HG03378 (cell line): ENCODE measurements around the gene ZC3H18.

ENCODE experiments used
- ATAC-seq: cut with Tn5 transposase; IDR thresholded peaks from one replicate; pipeline ENCODE4 v1.9.1; 2021; ENCODE audit warnings: mild to moderate bottlenecking, moderate library complexity; ENCODE audit not compliant: unreplicated experiment

The ZC3H18 gene

GRCh38 chr16:88532434-88533241 lies 37.6 kb upstream of the ZC3H18 start:
- ATAC-seq = no peak

DNA sequence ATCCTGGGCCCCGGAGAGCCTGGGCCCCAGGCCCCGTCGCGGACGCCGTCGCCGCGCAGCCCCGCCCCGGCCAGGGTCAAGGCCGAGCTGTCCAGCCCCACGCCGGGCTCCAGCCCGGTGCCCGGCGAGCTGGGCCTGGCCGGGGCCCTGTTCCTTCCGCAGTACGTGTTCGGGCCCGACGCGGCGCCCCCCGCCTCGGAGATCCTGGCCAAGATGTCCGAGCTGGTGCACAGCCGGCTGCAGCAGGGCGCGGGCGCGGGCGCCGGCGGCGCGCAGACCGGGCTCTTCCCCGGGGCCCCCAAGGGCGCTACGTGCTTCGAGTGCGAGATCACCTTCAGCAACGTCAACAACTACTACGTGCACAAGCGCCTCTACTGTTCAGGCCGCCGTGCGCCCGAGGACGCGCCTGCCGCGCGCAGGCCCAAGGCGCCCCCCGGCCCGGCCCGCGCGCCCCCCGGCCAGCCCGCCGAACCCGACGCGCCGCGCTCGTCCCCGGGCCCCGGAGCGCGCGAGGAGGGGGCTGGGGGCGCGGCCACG lies 36.8 kb upstream of the ZC3H18 start:
- no peak for ATAC-seq

DNA sequence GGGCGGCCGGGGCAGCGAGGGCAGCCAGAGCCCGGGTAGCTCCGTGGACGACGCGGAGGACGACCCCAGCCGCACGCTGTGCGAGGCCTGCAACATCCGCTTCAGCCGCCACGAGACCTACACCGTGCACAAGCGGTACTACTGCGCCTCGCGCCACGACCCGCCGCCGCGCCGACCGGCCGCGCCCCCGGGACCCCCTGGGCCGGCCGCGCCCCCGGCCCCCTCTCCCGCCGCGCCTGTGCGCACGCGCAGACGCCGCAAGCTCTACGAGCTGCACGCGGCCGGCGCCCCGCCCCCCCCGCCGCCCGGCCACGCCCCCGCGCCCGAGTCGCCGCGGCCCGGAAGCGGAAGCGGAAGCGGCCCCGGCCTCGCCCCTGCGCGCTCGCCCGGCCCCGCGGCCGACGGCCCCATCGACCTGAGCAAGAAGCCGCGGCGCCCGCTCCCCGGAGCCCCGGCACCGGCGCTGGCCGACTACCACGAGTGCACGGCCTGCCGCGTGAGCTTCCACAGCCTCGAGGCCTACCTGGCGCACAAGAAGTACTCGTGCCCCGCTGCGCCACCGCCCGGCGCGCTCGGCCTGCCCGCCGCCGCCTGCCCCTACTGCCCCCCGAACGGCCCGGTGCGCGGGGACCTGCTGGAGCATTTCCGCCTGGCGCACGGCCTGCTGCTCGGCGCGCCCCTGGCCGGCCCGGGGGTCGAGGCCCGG lies 36.1 kb upstream of the ZC3H18 start:
- no peak for ATAC-seq

DNA sequence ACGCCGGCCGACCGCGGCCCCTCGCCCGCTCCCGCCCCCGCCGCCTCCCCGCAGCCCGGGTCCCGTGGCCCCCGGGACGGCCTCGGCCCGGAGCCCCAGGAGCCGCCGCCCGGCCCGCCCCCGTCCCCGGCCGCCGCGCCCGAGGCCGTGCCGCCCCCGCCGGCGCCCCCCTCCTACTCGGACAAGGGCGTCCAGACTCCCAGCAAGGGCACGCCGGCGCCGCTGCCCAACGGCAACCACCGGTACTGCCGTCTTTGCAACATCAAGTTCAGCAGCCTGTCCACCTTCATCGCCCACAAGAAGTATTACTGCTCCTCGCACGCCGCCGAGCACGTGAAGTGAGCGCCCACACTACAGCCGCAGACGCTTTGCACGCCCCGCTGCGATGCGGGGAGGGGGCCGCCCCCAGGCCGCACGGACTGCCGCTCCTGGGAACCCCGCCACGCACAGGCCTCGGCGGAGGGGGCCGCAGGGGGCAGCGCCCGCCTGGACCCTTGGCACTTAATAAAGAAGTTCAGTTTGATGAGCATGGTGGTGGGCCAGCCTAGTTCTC lies 35.5 kb upstream of the ZC3H18 start:
- no peak for ATAC-seq

GRCh38 chr16:88535191-88535856 lies 34.9 kb upstream of the ZC3H18 start:
- ATAC-seq = no peak

DNA sequence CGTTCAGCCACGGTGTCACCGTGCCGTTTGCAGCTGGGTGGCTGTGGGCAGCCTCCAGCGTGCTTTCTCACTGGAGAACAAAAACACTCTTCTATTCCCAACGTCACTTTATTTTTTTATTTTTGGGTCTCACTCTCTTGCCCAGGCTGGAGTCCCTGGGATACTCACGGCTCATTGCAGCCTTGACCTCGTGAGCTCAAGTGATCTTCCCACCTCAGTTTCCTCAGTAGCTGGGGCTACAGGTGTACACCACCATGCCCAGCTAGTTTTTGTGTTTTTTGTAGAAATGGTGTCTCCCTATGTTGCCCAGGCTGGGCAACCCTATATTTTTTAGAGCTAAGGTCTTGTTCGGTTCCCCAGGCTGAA lies 34.4 kb upstream of the ZC3H18 start:
- ATAC-seq = no peak

GRCh38 chr16:88536510-88536909 lies 33.7 kb upstream of the ZC3H18 start:
- ATAC-seq = no peak

DNA sequence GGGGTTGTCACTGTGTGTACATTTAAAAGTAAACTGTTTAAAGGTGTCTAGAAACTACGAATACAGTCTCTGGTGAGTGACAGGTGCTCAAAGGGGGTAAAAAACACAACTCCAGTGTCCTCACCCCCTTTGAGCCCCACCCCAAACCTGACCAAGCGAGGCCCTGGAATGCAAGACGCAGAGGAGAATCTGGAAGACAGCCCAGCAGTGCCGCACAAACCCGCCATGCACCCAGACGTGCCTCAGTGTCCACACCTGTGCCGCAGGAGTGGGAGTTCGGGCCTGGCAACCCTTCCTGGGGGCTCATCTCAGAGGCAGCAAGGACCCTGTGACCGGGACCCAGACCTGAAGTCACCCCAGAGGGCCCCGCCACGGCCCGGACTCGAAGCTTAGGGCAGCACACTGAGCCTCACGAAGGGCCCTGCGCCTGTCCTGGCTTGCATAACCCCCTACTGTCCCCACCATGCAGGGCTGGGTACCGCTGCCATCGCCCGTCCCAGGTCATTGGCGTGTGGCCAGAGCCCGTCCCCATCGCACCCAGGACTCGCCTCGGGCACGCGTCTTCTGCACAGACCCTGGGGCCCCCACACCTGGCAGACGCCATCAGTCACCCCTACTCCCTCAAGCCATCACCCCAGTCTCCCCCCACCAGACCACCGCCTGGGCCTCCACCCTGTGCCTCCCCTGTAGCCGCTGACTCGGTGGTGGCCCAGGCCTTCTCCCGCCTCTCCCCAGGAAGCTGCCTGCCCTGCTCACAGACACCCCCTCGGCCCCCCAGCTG lies 33.0 kb upstream of the ZC3H18 start:
- no peak for ATAC-seq

DNA sequence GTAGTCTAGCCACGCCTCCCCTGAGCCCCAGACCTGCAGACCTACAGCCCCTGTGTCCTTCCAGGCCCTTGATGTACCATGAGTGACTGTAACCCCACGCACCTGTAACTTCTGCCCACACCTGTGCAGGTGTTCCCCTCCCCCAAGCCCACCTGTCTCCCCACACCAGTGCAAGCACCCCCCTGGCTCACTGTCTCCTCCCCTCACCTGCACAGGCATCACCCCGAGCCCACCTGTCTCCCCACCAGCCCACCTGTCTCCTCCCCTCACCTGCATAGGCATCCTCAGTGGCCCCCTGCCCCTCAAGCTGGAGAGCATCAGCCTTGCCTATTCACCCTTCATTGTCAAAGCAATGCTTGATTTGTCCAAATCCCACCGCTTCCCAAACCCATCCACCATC lies 32.3 kb upstream of the ZC3H18 start:
- ATAC-seq = no peak

GRCh38 chr16:88538366-88539060 lies 31.7 kb upstream of the ZC3H18 start:
- no peak for ATAC-seq

GRCh38 chr16:88539261-88539651 lies 30.9 kb upstream of the ZC3H18 start:
- ATAC-seq = no peak

DNA sequence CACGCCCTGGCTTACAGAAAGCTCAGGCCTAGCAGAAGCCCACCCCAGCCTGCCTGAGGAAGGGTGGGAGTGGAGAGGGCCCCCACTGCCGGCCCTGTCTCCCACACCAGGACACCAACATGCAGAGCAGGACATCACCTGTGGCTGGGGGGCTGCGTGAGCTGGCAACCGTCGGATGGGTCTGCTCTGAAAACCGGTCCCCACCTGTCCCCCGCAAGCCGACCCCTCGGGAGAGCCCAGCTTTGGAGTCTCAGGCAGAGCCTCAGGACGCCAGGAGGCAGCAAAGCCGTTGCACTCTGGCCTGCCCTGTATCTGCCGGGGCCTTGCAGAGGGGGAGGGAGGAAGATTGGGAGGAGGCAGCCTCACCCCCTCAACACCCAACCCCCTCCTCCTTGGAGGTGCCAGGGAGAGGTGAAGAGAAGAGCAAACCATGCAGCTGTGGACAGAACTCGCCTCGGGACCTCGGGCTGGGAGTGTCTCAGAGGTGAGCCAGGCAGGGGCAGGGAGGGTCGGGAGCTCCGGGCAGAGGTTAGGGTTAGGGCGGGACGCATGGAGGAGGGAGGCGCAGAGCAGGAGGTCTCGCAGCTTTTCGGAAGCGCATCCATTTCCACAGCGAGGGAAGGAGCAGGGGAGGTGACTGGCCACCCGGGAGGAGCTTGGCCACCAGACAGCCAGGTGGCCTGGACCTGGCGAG lies 30.4 kb upstream of the ZC3H18 start:
- no peak for ATAC-seq

DNA sequence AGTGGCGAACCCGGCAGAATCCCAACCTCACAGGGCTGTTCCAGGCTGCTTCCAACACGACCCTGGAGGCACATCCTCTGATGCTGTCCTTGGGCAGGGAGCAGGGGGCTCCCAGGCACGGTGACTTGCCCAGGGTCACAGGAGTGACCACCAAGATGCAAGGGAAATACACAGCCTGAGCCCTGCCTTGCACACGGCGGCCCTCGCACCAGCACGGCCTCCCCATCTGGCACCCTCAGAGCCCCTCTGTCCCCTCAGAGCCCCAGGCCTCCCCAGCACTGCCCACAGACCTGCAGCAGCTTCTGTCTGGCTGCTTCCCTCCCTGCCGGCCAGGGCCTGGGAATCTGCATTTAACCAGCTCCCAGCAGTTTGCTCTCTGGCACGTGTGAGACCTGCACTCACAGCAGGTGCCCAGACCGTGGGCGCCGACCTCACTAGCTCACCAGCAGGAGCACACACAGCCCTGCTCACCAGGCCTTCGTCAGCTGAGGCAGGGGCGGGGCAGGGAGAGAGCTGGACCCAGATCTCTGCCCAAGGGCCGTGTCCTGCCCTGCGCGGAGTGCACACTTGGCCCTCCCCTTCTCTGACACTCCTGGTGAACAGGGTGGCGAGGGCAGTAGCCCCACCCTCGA lies 29.7 kb upstream of the ZC3H18 start:
- no peak for ATAC-seq

GRCh38 chr16:88541831-88542616 lies 28.2 kb upstream of the ZC3H18 start:
- no peak for ATAC-seq

DNA sequence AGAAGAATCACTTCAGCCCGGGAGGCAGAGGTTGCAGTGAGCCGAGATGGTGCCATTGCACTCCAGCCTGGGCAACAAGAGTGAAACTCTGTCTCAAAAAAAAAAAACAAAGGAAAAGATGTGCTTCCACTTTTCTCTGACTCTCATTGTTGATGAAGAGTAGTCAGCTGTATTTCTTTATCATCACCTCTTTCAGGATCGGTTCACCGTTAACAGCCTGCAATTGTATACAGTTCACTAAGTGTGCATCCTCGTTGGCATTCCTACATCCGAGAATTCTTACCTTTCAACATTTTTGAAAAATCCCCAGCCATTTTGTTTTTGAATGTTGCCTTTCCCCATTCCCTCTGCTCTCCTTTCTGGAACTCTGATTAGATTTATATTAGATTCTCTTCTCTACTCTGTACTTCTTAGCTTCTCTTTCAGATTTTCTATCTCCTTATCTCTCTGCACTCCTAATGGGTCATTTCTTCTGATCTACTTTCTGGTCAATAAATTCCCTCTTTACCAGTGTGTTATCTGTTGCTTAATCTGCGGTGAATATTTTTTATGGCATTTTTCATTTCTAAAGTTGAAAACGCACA lies 26.9 kb upstream of the ZC3H18 start:
- ATAC-seq = no peak

DNA sequence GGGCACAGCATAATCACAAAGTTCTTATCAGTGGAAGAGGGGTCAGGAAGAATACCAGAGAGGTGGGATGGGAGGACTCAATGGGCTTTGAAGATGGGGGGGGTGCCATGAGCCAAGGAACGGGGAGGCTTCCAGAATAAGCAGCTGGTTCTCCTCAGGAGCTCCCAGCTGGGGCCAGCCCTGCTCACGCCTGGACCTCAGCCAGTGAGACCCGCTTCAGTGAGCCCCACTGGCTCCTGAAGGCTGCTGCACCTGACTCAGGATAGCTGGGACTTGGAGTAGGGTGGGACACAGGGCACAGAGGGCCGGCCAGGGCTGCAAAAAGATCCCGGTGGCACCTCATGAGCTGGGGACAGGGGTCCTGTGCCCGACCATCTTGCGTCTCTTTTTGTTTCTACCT lies 24.4 kb upstream of the ZC3H18 start:
- no peak for ATAC-seq

- ATAC-seq = no peak
Measured at GRCh38 chr16:88548131-88548874, 21.9 kb upstream of the ZC3H18 start.
